ENCODE measurements around the gene PTPRT.

DNA sequence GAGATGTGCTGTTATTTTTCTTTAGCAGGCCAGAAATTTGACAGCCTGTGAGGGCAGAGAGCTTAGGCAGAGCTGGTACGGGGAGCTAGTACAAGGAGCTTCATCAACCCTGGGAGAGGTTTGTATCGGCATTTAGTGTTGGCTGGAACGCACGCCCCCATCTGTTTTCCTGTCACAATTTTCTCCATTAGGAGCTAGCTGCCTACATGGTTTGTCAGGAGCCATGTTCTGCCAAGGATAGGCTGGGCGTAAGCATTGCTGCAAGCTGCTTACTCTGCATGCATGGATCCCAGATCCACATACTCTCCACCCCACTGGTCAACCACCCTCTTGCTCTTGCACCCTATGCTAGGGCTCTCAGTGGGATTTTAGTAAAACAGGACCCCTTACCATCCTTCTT, 1122.5 kb downstream of the PTPRT start:
- TF ChIP-seq, protein P1, sequence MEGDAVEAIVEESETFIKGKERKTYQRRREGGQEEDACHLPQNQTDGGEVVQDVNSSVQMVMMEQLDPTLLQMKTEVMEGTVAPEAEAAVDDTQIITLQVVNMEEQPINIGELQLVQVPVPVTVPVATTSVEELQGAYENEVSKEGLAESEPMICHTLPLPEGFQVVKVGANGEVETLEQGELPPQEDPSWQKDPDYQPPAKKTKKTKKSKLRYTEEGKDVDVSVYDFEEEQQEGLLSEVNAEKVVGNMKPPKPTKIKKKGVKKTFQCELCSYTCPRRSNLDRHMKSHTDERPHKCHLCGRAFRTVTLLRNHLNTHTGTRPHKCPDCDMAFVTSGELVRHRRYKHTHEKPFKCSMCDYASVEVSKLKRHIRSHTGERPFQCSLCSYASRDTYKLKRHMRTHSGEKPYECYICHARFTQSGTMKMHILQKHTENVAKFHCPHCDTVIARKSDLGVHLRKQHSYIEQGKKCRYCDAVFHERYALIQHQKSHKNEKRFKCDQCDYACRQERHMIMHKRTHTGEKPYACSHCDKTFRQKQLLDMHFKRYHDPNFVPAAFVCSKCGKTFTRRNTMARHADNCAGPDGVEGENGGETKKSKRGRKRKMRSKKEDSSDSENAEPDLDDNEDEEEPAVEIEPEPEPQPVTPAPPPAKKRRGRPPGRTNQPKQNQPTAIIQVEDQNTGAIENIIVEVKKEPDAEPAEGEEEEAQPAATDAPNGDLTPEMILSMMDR (IDR thresholded peaks at IDR 0.05) = no peak
- TF ChIP-seq POLR2A (IDR thresholded peaks at IDR 0.05) = no peak
